SJCRH30 (cell line): ENCODE results near the gene PATE4. TPM values are rescaled to one million over a fixed set of nuclear protein-coding genes. Genes with fewer than 3 reads are reported as not detected.
"Not testable (repeated sequence)": the region's sequence is repeated elsewhere in the genome, so short reads cannot be mapped to it uniquely, and the experiment has no call there.

ENCODE experiments used
- DNase-seq, 2 experiments: peaks; one replicate each; pipeline ENCODE4 v3.0.0-alpha.2; 2015 to 2020
- H3K27ac ChIP-seq: fragments of 250-450 bp; sonication (Bioruptor Pico); 2 replicates; pipeline ENCODE4 v1.5.1; 2020; ENCODE audit warnings: mild to moderate bottlenecking, moderate library complexity
- H3K27me3 ChIP-seq: fragments of 250-450 bp; sonication (Bioruptor Pico); 2 replicates; pipeline ENCODE4 v1.5.1; 2020; ENCODE audit warnings: mild to moderate bottlenecking, moderate library complexity
- H3K36me3 ChIP-seq: fragments of 250-450 bp; sonication (Bioruptor Pico); 2 replicates; pipeline ENCODE4 v1.5.1; 2020; ENCODE audit warnings: mild to moderate bottlenecking, moderate library complexity
- H3K4me1 ChIP-seq: fragments of 250-450 bp; sonication (Bioruptor Pico); 2 replicates; pipeline ENCODE4 v1.5.1; 2020; ENCODE audit warnings: mild to moderate bottlenecking, moderate library complexity
- H3K4me3 ChIP-seq: fragments of 250-450 bp; sonication (Bioruptor Pico); 2 replicates; pipeline ENCODE4 v1.5.1; 2020; ENCODE audit warnings: mild to moderate bottlenecking, moderate library complexity
- H3K9me3 ChIP-seq: fragments of 250-450 bp; sonication (Bioruptor Pico); replicated peaks from 2 replicates; pipeline ENCODE4 v1.5.1; 2020; ENCODE audit warnings: mild to moderate bottlenecking, moderate library complexity
- total RNA-seq: library from RNA; depleted of rRNA; stranded (reverse); fragments of >200 nt; shearing (Covaris generic); gene quantifications from 2 replicates; pipeline ENCODE4 v1.2.3, GENCODE V29; 2014; rRNA removed

Gene PATE4, protein sequence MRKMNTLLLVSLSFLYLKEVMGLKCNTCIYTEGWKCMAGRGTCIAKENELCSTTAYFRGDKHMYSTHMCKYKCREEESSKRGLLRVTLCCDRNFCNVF
- total RNA-seq = not detected in 2 replicates

DNA sequence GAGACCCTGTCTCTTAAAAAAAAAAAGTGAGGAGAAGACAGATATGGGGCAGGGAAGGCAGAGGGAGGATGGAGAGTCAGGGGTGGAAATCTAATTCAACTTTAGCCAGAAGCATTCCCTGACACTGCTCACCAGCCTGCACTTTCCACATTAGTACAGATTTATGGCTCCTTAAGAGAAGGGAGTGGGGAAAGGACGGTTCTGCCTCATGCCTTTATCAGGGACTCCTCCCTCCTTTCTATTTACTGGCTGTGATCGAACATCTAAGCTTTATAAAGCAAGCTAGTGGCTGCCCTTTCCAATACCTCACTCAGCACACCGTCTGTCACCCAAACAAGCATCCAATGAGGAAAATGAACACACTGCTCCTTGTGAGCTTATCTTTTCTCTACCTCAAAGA, at the start of gene PATE4:
TSS of gene PATE4 (plus strand) at position 301 of the 400 bp plus-strand sequence. CDS start at position 345, 44 bp downstream.
- H3K36me3 ChIP-seq = no peaks in the 10 kb centered on the region
- no peaks in the 10 kb centered on the region for H3K27me3 ChIP-seq
- DNase-seq = no peak
- H3K4me3 ChIP-seq = no peak within 1 kb of the TSS
- no peak within 1 kb of the TSS for H3K27ac ChIP-seq
- no peaks in the 10 kb centered on the region for H3K4me1 ChIP-seq
- H3K9me3 ChIP-seq = no peaks in the 10 kb centered on the region

DNA sequence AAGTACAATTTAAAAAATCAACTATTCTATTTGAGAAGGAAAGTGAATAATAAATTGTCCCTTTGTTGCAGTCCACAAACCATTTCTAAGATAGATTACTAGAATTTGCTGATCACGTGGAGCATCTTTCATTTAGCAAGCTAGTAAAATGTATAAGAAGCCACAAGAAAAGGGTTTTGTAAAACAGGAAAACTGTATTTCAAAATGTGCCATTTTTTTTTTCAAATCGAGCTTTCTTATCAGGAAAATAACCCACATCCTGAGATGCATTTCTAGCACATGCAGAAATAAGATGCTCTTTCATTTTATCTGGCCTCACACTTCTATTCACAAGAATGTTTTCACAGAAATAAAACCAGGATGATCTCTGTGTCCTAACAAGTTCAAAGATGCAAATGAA, 48.4 kb upstream of the PATE4 start:
- no peak overlapping the region for H3K4me3 ChIP-seq
- no peaks in the 10 kb centered on the region for H3K36me3 ChIP-seq
- H3K27me3 ChIP-seq = no peaks in the 10 kb centered on the region
- no peaks in the 10 kb centered on the region for H3K9me3 ChIP-seq
- DNase-seq = no peak
- H3K27ac ChIP-seq = no peak overlapping the region
- H3K4me1 ChIP-seq = no peaks in the 10 kb centered on the region

- H3K27me3 ChIP-seq = no peaks in the 10 kb centered on the region
- no peaks in the 10 kb centered on the region for H3K36me3 ChIP-seq
- no peaks in the 10 kb centered on the region for H3K4me1 ChIP-seq
- H3K4me3 ChIP-seq = no peak within 1 kb of the TSS
- H3K9me3 ChIP-seq = no peaks in the 10 kb centered on the region
- H3K27ac ChIP-seq = no peak within 1 kb of the TSS
- no peak for DNase-seq
Measured at GRCh38 chr11:125787827-125788226, 45.3 kb upstream of the PATE4 start, which contains the start of gene PATE3. Gene PATE3, plus strand, starts transcription at chr11:125788127. Its CDS starts 25 bp downstream, at chr11:125788152.

DNA sequence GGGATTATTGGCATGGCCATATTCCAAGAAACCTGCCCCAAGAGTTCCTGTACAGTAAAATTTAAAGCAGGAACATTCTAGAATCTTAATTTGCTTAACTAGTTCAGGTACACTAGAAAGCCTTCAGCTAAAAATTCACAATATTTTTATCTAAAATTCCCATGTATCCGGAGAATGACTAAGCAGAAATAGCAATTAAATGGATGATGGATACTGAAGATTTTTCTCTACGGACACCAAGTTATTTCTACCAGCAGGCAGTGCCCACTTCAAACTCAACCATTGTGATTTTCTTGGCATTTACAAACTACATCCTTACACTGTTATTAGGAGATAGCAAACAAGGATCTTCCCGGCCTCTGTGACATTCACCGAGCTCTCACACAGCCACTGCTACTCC, 42.3 kb upstream of the PATE4 start:
- Histone ChIP-seq H3K4me1 (no peaks in the 10 kb centered on the region), H3K9me3 (no peaks in the 10 kb centered on the region), H3K36me3 (no peaks in the 10 kb centered on the region), H3K27ac (no peak overlapping the region), H3K27me3 (no peaks in the 10 kb centered on the region), H3K4me3 (no peak overlapping the region)
- DNase-seq = no peak

GRCh38 chr11:125797641-125798040, 35.5 kb upstream of the PATE4 start:
- H3K27me3 ChIP-seq = no peaks in the 10 kb centered on the region
- no peak for DNase-seq
- H3K4me3 ChIP-seq = no peak overlapping the region
- no peak overlapping the region for H3K27ac ChIP-seq
- no peaks in the 10 kb centered on the region for H3K4me1 ChIP-seq
- no peaks in the 10 kb centered on the region for H3K36me3 ChIP-seq
- H3K9me3 ChIP-seq = no peaks in the 10 kb centered on the region

DNA sequence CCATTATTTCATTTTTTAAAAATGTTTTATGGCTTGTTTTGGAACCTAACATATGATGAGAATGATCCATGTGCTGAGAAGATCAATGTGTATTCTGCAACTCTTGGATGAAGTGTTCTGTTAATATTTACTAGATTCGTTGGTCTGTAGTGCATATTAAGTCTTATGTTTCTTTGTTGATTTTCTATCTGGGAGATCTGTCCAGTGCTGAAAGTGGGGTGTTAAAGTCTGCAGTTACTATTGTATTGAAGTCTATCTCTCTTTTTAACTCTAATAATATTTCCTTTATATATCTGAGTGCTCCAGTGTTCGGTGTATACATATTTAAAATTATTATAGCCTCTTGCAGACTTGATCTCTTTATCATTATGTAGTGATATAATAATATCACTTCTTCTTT, 33.3 kb upstream of the PATE4 start:
- Histone ChIP-seq H3K4me1 (no peaks in the 10 kb centered on the region), H3K27ac (no peak overlapping the region), H3K9me3 (no peaks in the 10 kb centered on the region), H3K4me3 (no peak overlapping the region), H3K36me3 (no peaks in the 10 kb centered on the region), H3K27me3 (no peaks in the 10 kb centered on the region)
- no peak for DNase-seq

GRCh38 chr11:125802387-125802786, 30.7 kb upstream of the PATE4 start:
- Histone ChIP-seq H3K4me3 (no peak overlapping the region), H3K27ac (no peak overlapping the region), H3K36me3 (no peaks in the 10 kb centered on the region), H3K27me3 (no peaks in the 10 kb centered on the region), H3K9me3 (no peaks in the 10 kb centered on the region), H3K4me1 (no peaks in the 10 kb centered on the region)
- DNase-seq = no peak

DNA sequence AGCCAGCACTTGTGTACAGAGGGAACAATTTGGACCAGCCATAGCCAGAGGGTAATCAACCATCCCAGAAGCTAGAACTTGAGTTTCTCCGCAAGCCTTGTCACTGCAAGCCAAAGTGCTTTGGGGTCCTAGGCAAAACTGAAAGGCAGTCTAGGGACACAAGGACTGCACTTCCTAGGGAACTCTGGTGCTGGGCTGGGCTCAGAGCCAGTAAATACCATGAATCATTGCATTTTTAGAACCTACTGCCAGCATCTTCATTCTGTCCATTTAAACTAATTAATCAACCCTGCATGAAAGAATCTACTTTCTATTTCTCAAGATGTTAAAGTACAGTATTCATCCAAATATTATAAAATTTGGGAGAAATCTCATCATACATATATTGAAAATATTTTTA, 25.2 kb upstream of the PATE4 start:
- DNase-seq = no peak
- Histone ChIP-seq H3K9me3 (no peaks in the 10 kb centered on the region), H3K4me1 (no peaks in the 10 kb centered on the region), H3K27me3 (no peaks in the 10 kb centered on the region), H3K4me3 (no peak overlapping the region), H3K27ac (no peak overlapping the region), H3K36me3 (no peaks in the 10 kb centered on the region)

GRCh38 chr11:125835748-125836147, 2.6 kb downstream of the PATE4 start:
- DNase-seq = no peak
- Histone ChIP-seq H3K27ac (no peak overlapping the region), H3K9me3 (no peaks in the 10 kb centered on the region), H3K27me3 (no peaks in the 10 kb centered on the region), H3K4me1 (no peaks in the 10 kb centered on the region), H3K36me3 (no peaks in the 10 kb centered on the region), H3K4me3 (no peak overlapping the region)

- Histone ChIP-seq H3K4me3 (no peak overlapping the region), H3K9me3 (no peaks in the 10 kb centered on the region), H3K27ac (no peak overlapping the region), H3K36me3 (no peaks in the 10 kb centered on the region), H3K4me1 (no peaks in the 10 kb centered on the region), H3K27me3 (no peaks in the 10 kb centered on the region)
- DNase-seq = no peak
Measured at GRCh38 chr11:125842321-125842948, 9.3 kb downstream of the PATE4 start.

DNA sequence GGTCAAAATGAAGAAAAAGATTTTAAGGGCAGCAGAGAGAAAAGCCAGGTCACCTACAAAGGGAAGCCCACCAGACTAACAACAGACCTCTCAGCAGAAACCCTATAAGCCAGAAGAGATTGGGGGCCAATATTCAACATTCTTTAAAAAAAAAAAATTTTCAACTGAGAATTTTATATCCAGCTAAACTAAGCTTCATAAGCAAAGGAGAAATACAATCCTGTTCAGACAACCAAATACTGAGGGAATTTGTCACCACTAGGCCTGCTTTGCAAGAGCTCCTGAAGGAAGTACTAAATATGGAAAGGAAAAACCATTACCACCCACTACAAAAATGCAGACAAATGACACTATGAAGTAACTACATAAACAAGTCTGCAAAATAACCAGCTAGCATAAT, 13.1 kb downstream of the PATE4 start:
- Histone ChIP-seq H3K4me3 (no peak overlapping the region), H3K4me1 (no peaks in the 10 kb centered on the region), H3K27ac (no peak overlapping the region), H3K27me3 (no peaks in the 10 kb centered on the region), H3K36me3 (no peaks in the 10 kb centered on the region), H3K9me3 (no peaks in the 10 kb centered on the region)
- no peak for DNase-seq

DNA sequence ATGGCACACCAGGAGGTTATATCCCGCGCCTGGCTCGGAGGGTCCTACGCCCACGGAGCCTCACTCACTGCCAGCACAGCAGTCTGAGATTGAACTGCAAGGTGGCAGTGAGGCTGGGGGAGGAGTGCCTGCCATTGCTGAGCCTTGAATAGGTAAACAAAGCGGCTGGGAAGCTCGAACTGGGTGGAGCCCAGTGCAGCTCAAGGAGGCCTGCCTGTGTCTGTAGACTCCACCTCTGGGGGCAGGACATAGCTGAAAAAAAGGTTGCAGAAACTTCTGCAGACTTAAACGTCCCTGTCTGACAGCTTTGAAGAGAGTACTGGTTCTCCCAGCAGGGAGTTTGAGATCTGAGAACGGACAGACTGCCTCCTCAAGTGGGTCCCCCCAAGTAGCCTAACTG, 24.6 kb downstream of the PATE4 start:
- H3K36me3 ChIP-seq, H3K4me3 ChIP-seq, DNase-seq, H3K27me3 ChIP-seq, H3K9me3 ChIP-seq, H3K27ac ChIP-seq, H3K4me1 ChIP-seq: not testable (repeated sequence)

- DNase-seq, H3K4me1 ChIP-seq, H3K36me3 ChIP-seq, H3K9me3 ChIP-seq, H3K4me3 ChIP-seq, H3K27me3 ChIP-seq, H3K27ac ChIP-seq: not testable (repeated sequence)
Measured at GRCh38 chr11:125862786-125863185, 29.7 kb downstream of the PATE4 start.

GRCh38 chr11:125865354-125865753, 32.2 kb downstream of the PATE4 start:
- DNase-seq, H3K36me3 ChIP-seq, H3K4me3 ChIP-seq, H3K4me1 ChIP-seq, H3K27ac ChIP-seq, H3K27me3 ChIP-seq, H3K9me3 ChIP-seq: not testable (repeated sequence)

- no peaks in the 10 kb centered on the region for H3K9me3 ChIP-seq
- no peak overlapping the region for H3K27ac ChIP-seq
- H3K27me3 ChIP-seq = no peaks in the 10 kb centered on the region
- H3K36me3 ChIP-seq = no peaks in the 10 kb centered on the region
- H3K4me1 ChIP-seq = no peaks in the 10 kb centered on the region
- no peak overlapping the region for H3K4me3 ChIP-seq
- DNase-seq = no peak
Measured at GRCh38 chr11:125869521-125869920, 36.4 kb downstream of the PATE4 start.
